Skeletal muscle tissue (tissue), 4 donors: ENCODE data around the gene LAMTOR4. TPM values are rescaled to one million over a fixed set of nuclear protein-coding genes. Genes with fewer than 3 reads are reported as not detected.
"Not testable (repeated sequence)": the region's sequence is repeated elsewhere in the genome, so short reads cannot be mapped to it uniquely, and the experiment has no call there.

Experiments used
- H3K27ac ChIP-seq: one replicate; pipeline ENCODE4 v1.7.0; 2013; ENCODE audit warnings: mild to moderate bottlenecking, low read depth, low read length, inconsistent platforms
- H3K27me3 ChIP-seq, 3 donors: one replicate each; pipeline ENCODE4 v1.7.0; 2013; ENCODE audit warnings: low read length in 3 of 3; ENCODE audit not compliant: control insufficient read depth in 3 of 3, insufficient read depth in 3 of 3
- H3K36me3 ChIP-seq, 3 donors: one replicate each; pipeline ENCODE4 v1.7.0; 2013; ENCODE audit warnings: low read length in 3 of 3; ENCODE audit not compliant: control insufficient read depth in 3 of 3, insufficient read depth in 3 of 3
- H3K4me1 ChIP-seq, 3 donors: one replicate each; pipeline ENCODE4 v1.7.0; 2013; ENCODE audit warnings: low read length in 3 of 3, mild to moderate bottlenecking in 3 of 3; ENCODE audit not compliant: control insufficient read depth in 3 of 3, insufficient read depth in 3 of 3
- H3K4me3 ChIP-seq, 3 donors: one replicate each; pipeline ENCODE4 v1.7.0; 2013; ENCODE audit warnings: low read length in 3 of 3
- H3K9ac ChIP-seq, 3 donors: one replicate each; pipeline ENCODE4 v1.7.0; 2013; ENCODE audit warnings: low read length in 3 of 3, mild to moderate bottlenecking in 3 of 3, moderate library complexity in 2 of 3, low read depth in 1 of 3
- H3K9me3 ChIP-seq, 3 donors: one replicate each; pipeline ENCODE4 v1.7.0; 2013; ENCODE audit warnings: low read length in 3 of 3; ENCODE audit not compliant: control insufficient read depth in 3 of 3
- total RNA-seq: library from RNA; depleted of rRNA; stranded (reverse); fragments of >200 nt; gene quantifications from one replicate; pipeline ENCODE4 v1.2.3, GENCODE V29; 2014
- donor health status: Osteomylitis.

The LAMTOR4 gene
- total RNA-seq, 1 donor from 2014 or later: 73.1 TPM

GRCh38 chr7:100122067-100122466, 26.7 kb upstream of the LAMTOR4 start:
- H3K27ac ChIP-seq: no peak overlapping the region
- H3K9me3 ChIP-seq: no peaks in the 10 kb centered on the region
- H3K4me3 ChIP-seq: no peak overlapping the region
- H3K9ac ChIP-seq: no peak overlapping the region
- peaks cover 0 to 4% (median 3%) of the 10 kb centered on the region in 3 donors for H3K36me3 ChIP-seq
- H3K27me3 ChIP-seq: no peaks in the 10 kb centered on the region
- H3K4me1 ChIP-seq: peaks cover 26 to 49% (median 31%) of the 10 kb centered on the region in 3 donors

DNA sequence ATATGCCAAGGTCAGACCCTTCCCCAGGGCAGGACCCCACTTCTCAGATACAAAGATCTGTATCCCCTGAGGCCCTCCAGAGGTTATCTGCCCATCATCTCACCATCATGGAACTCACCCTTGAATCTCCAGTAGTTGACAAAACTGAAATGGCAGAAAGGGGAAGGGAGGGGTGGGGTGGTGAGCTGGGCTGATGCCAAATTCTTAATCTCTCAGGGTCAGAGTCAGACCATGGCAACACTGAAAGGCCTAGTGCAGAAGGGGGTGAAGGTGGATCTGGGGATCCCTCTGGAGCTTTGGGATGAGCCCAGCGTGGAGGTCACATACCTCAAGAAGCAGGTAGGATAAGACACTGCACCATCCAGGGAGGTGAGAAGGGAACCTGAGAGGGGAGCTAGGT, 26.1 kb upstream of the LAMTOR4 start:
- peaks cover 26 to 54% (median 31%) of the 10 kb centered on the region in 3 donors for H3K4me1 ChIP-seq
- no peaks in the 10 kb centered on the region for H3K9me3 ChIP-seq
- H3K9ac ChIP-seq: no peak overlapping the region
- no peak overlapping the region for H3K27ac ChIP-seq
- H3K36me3 ChIP-seq: peaks cover 0 to 4% (median 3%) of the 10 kb centered on the region in 3 donors
- no peaks in the 10 kb centered on the region for H3K27me3 ChIP-seq
- H3K4me3 ChIP-seq: no peak overlapping the region

GRCh38 chr7:100124301-100125230, 24.2 kb upstream of the LAMTOR4 start:
- H3K27me3 ChIP-seq: no peaks in the 10 kb centered on the region
- H3K4me1 ChIP-seq: peaks cover 27 to 53% (median 29%) of the 10 kb centered on the region in 3 donors
- H3K27ac ChIP-seq: no peak overlapping the region

DNA sequence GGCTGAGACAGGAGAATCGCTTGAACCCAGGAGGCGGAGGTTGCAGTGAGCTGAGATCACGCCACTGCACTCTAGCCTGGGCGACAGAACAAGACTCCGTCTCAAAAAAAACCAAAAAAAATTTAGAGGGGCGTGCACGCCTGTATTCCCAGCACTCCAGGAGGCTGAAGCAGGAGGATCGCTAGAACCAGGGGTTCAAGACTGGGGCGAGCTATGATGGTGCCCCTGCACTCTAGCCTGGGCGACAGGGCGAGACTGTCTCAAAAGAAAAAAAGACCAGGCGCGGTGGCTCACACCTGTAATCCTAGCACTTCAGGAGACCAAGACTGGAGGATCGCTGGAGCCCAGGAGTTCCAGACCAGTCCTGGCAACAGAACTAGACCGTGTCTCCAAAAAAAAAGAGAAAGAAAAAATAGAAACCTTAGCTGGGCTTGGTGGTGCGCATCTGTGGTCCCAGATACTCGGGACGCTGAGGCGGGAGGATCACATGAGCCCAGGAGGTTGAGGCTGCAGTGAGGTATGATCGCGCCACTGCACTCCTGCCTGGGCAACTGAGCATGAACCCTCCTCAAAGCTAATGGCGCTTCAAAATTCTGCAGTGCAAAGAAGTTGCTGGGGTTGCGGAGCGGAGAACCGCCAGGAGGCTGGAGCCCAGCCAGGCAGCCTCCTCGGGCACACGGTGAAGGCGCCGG, 22.3 kb upstream of the LAMTOR4 start:
- Histone ChIP-seq H3K4me3 (peak overlapping the region; percentile 93 to 98 (median 97)), H3K4me1 (peaks cover 16 to 40% (median 19%) of the 10 kb centered on the region in 3 donors), H3K27me3 (no peaks in the 10 kb centered on the region), H3K36me3 (peaks cover 0 to 4% (median 3%) of the 10 kb centered on the region in 3 donors), H3K27ac (peak overlapping the region; percentile 96), H3K9me3 (no peaks in the 10 kb centered on the region), H3K9ac (peak overlapping the region; percentile 85 to 97 (median 94))

More at GRCh38 chr7:100124301-100125230, 24.2 kb upstream of the LAMTOR4 start:
- Histone ChIP-seq H3K9me3 (no peaks in the 10 kb centered on the region), H3K36me3 (peaks cover 0 to 4% (median 3%) of the 10 kb centered on the region in 3 donors), H3K9ac (no peak overlapping the region), H3K4me3 (peak overlapping the region in 1 of 3 donors; percentile 41)

DNA sequence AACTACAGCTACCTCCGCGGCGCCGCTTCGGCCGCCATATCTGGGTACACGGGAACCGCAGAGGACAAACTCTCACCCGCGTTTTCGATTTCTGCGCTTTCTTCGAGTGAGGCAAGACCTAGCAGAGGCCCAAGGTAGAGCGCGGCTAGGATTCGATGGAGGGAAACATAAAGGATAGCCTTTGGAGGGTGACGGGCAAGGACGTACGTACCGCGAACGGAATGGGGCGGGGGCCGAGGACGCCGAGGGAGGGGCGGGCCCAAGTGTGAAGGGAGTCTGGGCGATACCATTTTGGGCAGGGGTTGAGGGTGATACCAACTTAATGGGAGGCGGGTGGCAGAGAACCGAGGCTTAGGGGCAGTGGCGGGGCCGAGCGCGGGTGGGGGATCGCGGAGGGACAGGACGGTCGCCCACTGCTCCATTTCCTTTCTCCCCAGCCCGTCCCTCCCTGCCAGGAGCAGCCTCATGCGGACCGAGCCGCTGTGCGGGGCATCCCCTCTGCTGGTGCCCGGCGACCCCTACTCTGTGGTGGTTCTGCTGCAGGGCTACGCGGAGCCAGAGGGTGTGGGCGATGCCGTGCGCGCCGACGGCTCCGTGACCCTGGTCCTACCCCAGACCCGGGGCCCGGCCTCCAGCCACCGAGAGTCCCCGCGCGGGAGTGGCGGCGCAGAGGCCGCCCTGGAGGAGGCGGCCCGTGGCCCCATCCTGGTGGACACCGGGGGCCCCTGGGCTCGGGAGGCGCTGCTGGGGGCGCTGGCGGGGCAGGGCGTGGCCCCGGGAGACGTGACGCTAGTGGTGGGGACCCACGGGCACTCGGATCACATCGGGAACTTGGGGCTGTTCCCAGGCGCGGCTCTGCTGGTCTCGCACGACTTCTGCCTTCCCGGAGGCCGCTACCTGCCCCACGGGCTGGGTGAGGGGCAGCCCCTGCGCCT, 21.5 kb upstream of the LAMTOR4 start, which contains the start of gene MBLAC1:
MBLAC1 (plus strand) TSS at position 37 of the 935 bp plus-strand sequence; CDS start at position 466, 429 bp downstream.
- Histone ChIP-seq H3K4me1 (peaks cover 16 to 37% (median 19%) of the 10 kb centered on the region in 3 donors), H3K36me3 (peaks cover 0 to 4% (median 3%) of the 10 kb centered on the region in 3 donors), H3K9me3 (no peaks in the 10 kb centered on the region), H3K27me3 (no peaks in the 10 kb centered on the region), H3K4me3 (peak within 1 kb of the TSS; percentile 93 to 98 (median 97)), H3K9ac (peak within 1 kb of the TSS; percentile 85 to 97 (median 94)), H3K27ac (peak within 1 kb of the TSS; percentile 96)

- Histone ChIP-seq H3K9me3 (no peaks in the 10 kb centered on the region), H3K27ac (peak overlapping the region; percentile 96), H3K36me3 (peaks cover 0 to 3% (median 0%) of the 10 kb centered on the region in 3 donors), H3K4me1 (peaks cover 18 to 34% (median 19%) of the 10 kb centered on the region in 3 donors), H3K4me3 (peak overlapping the region; percentile 93 to 98 (median 97)), H3K9ac (peak overlapping the region; percentile 85 to 97 (median 94)), H3K27me3 (peaks cover 0 to 4% (median 0%) of the 10 kb centered on the region in 3 donors)
Observed at GRCh38 chr7:100127866-100128636, 20.7 kb upstream of the LAMTOR4 start.

- Histone ChIP-seq H3K27me3 (peaks cover 0 to 4% (median 0%) of the 10 kb centered on the region in 3 donors), H3K4me3 (no peak overlapping the region), H3K27ac (no peak overlapping the region), H3K36me3 (peaks cover 0 to 3% (median 0%) of the 10 kb centered on the region in 3 donors), H3K9ac (peak overlapping the region in 2 of 3 donors; percentile 46 to 97), H3K4me1 (peaks cover 18 to 34% (median 19%) of the 10 kb centered on the region in 3 donors), H3K9me3 (no peaks in the 10 kb centered on the region)
Observed at GRCh38 chr7:100128637-100128963, 20.1 kb upstream of the LAMTOR4 start.

- peaks cover 18 to 27% (median 19%) of the 10 kb centered on the region in 3 donors for H3K4me1 ChIP-seq
- H3K27me3 ChIP-seq, H3K9me3 ChIP-seq, H3K4me3 ChIP-seq, H3K36me3 ChIP-seq, H3K27ac ChIP-seq, H3K9ac ChIP-seq: not testable (repeated sequence)
Observed at GRCh38 chr7:100130220-100130607, 18.5 kb upstream of the LAMTOR4 start.
